ENCODE data around the gene ATAD3A. TPM values are rescaled to one million over a fixed set of nuclear protein-coding genes. Genes with fewer than 3 reads are reported as not detected.
"Not testable (repeated sequence)": the region's sequence is repeated elsewhere in the genome, so short reads cannot be mapped to it uniquely, and the experiment has no call there.

The ATAD3A gene
- 10 to 100 TPM; 19.8 to 65.2 (median 35.2) TPM for total RNA-seq

GRCh38 chr1:1511533-1512285, at the start of gene ATAD3A:
ATAD3A (plus strand) TSS chr1:1512162; CDS start chr1:1512269, 107 bp downstream.
- Histone ChIP-seq H3K4me3 (peak within 1 kb of the TSS; percentile 57 to 73 (median 68)), H3K27ac (peak within 1 kb of the TSS; percentile 83 to 92), H3K4me1 (replicated peaks in 1 of 2) (peaks cover 7 to 8% of the 10 kb centered on the region in 2 donors)
- ATAC-seq (replicated peaks in 6 of 8), result peak; percentile 85 to 94 (median 89)
- 0 to 1% (median 0%) methylated on average over 4 to 17 of the region's 99 CpGs; no CpG with 5 or more reads in 5 of the 10 experiments for WGBS, 10 experiments
- in situ Hi-C loops (cut with MboI; ENCODE audit: low pct_unique_long_range_greater_than_20kb in 2 of 9, low sequenced_read_pairs in 9 of 9, unreplicated experiment in 9 of 9), result no loop called here

- in situ Hi-C loops (cut with MboI; ENCODE audit: low pct_unique_long_range_greater_than_20kb in 2 of 9, low sequenced_read_pairs in 9 of 9, unreplicated experiment in 9 of 9), result no loop called here
- peak in 6 of 8 experiments; percentile 22 to 81 (median 52) for ATAC-seq (replicated peaks in 6 of 8)
- no peak overlapping the region for H3K27ac ChIP-seq
- no peaks in the 10 kb centered on the region for H3K4me1 ChIP-seq (replicated peaks in 1 of 2)
- no peak overlapping the region for H3K4me3 ChIP-seq
- WGBS, 10 experiments, result 20 to 88% (median 54%) methylated on average over 3 to 10 of the region's 26 CpGs; no CpG with 5 or more reads in 4 of the 10 experiments
Measured at GRCh38 chr1:1462318-1462966, 49.5 kb upstream of the ATAD3A start.

DNA sequence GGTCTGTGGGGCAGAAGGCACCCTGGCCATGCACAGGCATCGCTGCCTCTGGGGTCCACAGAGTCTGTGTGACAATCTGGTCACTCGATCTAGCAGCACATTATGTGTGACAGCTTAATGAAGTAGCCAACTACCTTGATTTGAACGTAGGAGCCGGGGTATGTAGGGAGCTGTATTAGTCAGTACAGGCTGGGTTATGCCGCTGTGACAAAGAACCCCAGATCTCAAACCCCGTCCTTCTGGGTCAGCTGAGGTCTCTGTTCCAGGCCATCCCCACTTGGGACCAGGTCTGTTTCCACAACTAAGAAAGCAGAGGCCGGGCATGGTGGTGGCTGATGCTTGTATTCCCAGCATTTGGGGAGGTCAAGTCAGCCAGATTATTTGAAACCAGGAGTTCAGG, 48.6 kb upstream of the ATAD3A start:
- no peak overlapping the region for H3K4me3 ChIP-seq
- ATAC-seq (replicated peaks in 6 of 8), result no peak
- 69 to 85% (median 78%) methylated on average over 2 to 6 of the region's 7 CpGs; no CpG with 5 or more reads in 4 of the 10 experiments for WGBS, 10 experiments
- H3K4me1 ChIP-seq (replicated peaks in 1 of 2), result no peaks in the 10 kb centered on the region
- in situ Hi-C loops (cut with MboI; ENCODE audit: low pct_unique_long_range_greater_than_20kb in 2 of 9, low sequenced_read_pairs in 9 of 9, unreplicated experiment in 9 of 9), result no loop called here
- no peak overlapping the region for H3K27ac ChIP-seq

GRCh38 chr1:1468196-1468985, 43.6 kb upstream of the ATAD3A start:
- H3K4me3 ChIP-seq; in situ Hi-C loops (cut with MboI; ENCODE audit: low pct_unique_long_range_greater_than_20kb in 2 of 9, low sequenced_read_pairs in 9 of 9, unreplicated experiment in 9 of 9); ATAC-seq (replicated peaks in 6 of 8); H3K27ac ChIP-seq: not testable (repeated sequence)
- H3K4me1 ChIP-seq (replicated peaks in 1 of 2), result peaks cover 14 to 18% of the 10 kb centered on the region in 2 donors
- WGBS, 10 experiments, result 80% methylated on average over 2 of the region's 44 CpGs; no CpG with 5 or more reads in 9 of the 10 experiments

DNA sequence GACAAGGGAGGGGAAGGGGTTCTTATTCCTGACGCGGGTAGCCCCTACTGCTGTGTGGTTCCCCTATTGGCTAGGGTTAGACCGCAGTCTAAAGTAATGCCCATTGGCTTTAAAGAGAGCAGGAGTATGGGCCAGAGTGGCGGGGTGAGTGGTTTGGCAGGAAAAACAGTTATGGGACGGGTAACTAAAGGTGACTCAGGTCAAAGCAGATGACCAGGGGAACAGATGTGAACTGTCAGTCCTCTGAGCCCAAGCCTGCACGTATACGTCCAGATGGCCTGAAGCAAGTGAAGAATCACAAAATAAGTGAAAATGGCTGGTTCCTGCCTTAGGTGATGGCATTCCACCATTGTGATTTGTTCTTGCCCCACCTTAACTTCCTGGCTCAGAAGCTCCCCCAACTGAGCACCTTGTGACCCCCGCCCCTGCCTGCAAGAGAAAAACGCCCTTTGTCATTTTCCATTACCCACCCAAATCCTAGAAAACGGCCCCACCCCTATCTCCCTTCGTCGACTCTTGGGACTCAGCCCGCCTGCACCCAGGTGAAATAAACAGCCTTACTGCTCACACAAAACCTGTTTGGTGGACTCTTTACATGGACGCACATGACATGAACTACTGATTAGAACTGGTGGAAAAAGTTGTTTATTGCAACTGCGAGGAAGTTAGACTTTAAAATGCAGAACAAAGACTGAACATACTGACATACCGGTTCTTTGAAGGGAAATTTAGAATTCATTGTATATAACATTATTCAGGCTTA, 41.2 kb upstream of the ATAD3A start:
- 0 to 40% (median 10%) methylated on average over 1 to 16 of the region's 16 CpGs; no CpG with 5 or more reads in 1 of the 10 experiments for WGBS, 10 experiments
- ATAC-seq (replicated peaks in 6 of 8), result peak in 2 of 8 experiments; percentile 8
- peak overlapping the region; percentile 10 to 72 for H3K27ac ChIP-seq

GRCh38 chr1:1471389-1472052, 40.4 kb upstream of the ATAD3A start, which contains the start of gene ATAD3B:
ATAD3B (plus strand) TSS chr1:1471765; CDS start chr1:1471885, 120 bp downstream.
- Histone ChIP-seq H3K4me1 (replicated peaks in 1 of 2) (peaks cover 16 to 18% of the 10 kb centered on the region in 2 donors), H3K4me3 (peak within 1 kb of the TSS; percentile 53 to 85 (median 77)), H3K27ac (peak within 1 kb of the TSS; percentile 75 to 94)
- 0 to 17% (median 0%) methylated on average over 1 to 18 of the region's 87 CpGs; no CpG with 5 or more reads in 2 of the 10 experiments for WGBS, 10 experiments
- in situ Hi-C loops (cut with MboI; ENCODE audit: low pct_unique_long_range_greater_than_20kb in 2 of 9, low sequenced_read_pairs in 9 of 9, unreplicated experiment in 9 of 9), result no loop called here
- ATAC-seq (replicated peaks in 6 of 8), result peak; percentile 89 to 96 (median 93)

More for the DNA sequence above, 41.2 kb upstream of the ATAD3A start:
- Histone ChIP-seq H3K4me1 (replicated peaks in 1 of 2) (peaks cover 16 to 18% of the 10 kb centered on the region in 2 donors), H3K4me3 (peak overlapping the region; percentile 53 to 85 (median 77))
- in situ Hi-C loops (cut with MboI; ENCODE audit: low pct_unique_long_range_greater_than_20kb in 2 of 9, low sequenced_read_pairs in 9 of 9, unreplicated experiment in 9 of 9), result no loop called here

DNA sequence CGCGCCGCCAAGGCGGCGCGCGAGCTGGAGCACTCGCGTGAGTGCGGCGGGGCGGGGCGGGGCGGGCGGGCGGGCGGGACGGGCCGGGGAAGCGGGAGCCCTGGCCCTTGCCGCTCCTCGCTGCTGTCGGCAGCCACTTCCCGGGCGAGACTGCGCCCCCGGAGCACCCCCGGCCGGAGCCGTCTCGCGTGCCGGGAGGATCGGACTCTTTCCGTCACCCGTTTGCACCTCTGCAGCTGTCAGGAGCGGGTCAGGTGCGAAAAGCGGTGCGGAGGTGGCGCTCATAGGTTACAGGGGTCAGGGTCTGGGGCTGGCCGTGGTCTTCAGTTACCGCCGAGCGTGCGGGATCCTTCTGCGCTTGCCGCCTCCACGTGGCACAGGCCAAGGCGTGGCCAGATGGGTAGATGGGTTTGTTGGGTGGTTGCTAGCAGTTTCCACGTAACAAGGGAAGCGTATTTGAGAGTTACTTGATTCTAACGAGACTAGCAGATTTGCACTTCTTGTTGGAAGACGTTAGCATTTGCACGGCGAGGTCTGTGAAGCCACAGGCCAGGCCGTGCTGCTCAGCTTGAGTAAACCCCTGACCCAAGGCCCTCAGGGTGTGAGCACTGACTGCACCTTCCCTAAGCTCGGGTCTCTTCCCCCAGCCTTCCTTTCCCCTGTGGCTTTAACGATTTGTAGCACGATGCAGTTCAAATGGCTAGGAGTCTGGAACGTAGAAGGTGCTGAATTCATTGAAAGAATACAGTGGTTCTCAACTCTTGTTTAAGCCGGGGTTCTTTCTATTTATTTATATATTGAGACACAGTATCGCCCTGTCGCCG, 39.7 kb upstream of the ATAD3A start:
- in situ Hi-C loops (cut with MboI; ENCODE audit: low pct_unique_long_range_greater_than_20kb in 2 of 9, low sequenced_read_pairs in 9 of 9, unreplicated experiment in 9 of 9), result not testable (repeated sequence)
- peaks cover 16 to 18% of the 10 kb centered on the region in 2 donors for H3K4me1 ChIP-seq (replicated peaks in 1 of 2)
- 0 to 92% (median 36%) methylated on average over 2 to 5 of the region's 65 CpGs; no CpG with 5 or more reads in 4 of the 10 experiments for WGBS, 10 experiments
- peak overlapping the region; percentile 75 to 94 for H3K27ac ChIP-seq
- peak overlapping the region; percentile 53 to 85 (median 77) for H3K4me3 ChIP-seq
- ATAC-seq (replicated peaks in 6 of 8), result peak; percentile 17 to 47 (median 28)

GRCh38 chr1:1476011-1476410, 36.0 kb upstream of the ATAD3A start:
- no CpG with 5 or more reads among the region's 17 CpGs for WGBS, 10 experiments
- in situ Hi-C loops (cut with MboI; ENCODE audit: low pct_unique_long_range_greater_than_20kb in 2 of 9, low sequenced_read_pairs in 9 of 9, unreplicated experiment in 9 of 9); ATAC-seq (replicated peaks in 6 of 8); H3K27ac ChIP-seq; H3K4me3 ChIP-seq: not testable (repeated sequence)
- H3K4me1 ChIP-seq (replicated peaks in 1 of 2), result peaks cover 10 to 11% of the 10 kb centered on the region in 2 donors

GRCh38 chr1:1477206-1477605, 34.8 kb upstream of the ATAD3A start:
- H3K4me1 ChIP-seq (replicated peaks in 1 of 2), result peaks cover 10 to 11% of the 10 kb centered on the region in 2 donors
- 80 to 100% (median 97%) methylated on average over 1 to 10 of the region's 22 CpGs; no CpG with 5 or more reads in 3 of the 10 experiments for WGBS, 10 experiments

GRCh38 chr1:1479547-1480487, 32.1 kb upstream of the ATAD3A start:
- WGBS, 10 experiments, result 94 to 100% (median 96%) methylated on average over 3 to 7 of the region's 42 CpGs; no CpG with 5 or more reads in 5 of the 10 experiments
- Histone ChIP-seq H3K4me3 (no peak overlapping the region), H3K4me1 (replicated peaks in 1 of 2) (no peaks in the 10 kb centered on the region), H3K27ac (no peak overlapping the region)
- ATAC-seq (replicated peaks in 6 of 8), result peak in 5 of 8 experiments; percentile 16 to 34 (median 25)
- in situ Hi-C loops (cut with MboI; ENCODE audit: low pct_unique_long_range_greater_than_20kb in 2 of 9, low sequenced_read_pairs in 9 of 9, unreplicated experiment in 9 of 9), result no loop called here

More at GRCh38 chr1:1477206-1477605, 34.8 kb upstream of the ATAD3A start:
- Histone ChIP-seq H3K4me3 (no peak overlapping the region), H3K27ac (no peak overlapping the region)
- in situ Hi-C loops (cut with MboI; ENCODE audit: low pct_unique_long_range_greater_than_20kb in 2 of 9, low sequenced_read_pairs in 9 of 9, unreplicated experiment in 9 of 9), result no loop called here
- ATAC-seq (replicated peaks in 6 of 8), result no peak
